ENCODE results near the gene RPTOR.

- TF ChIP-seq POLR2AphosphoS5 (IDR thresholded peaks at IDR 0.05), result no peak
- TF ChIP-seq, protein P1, sequence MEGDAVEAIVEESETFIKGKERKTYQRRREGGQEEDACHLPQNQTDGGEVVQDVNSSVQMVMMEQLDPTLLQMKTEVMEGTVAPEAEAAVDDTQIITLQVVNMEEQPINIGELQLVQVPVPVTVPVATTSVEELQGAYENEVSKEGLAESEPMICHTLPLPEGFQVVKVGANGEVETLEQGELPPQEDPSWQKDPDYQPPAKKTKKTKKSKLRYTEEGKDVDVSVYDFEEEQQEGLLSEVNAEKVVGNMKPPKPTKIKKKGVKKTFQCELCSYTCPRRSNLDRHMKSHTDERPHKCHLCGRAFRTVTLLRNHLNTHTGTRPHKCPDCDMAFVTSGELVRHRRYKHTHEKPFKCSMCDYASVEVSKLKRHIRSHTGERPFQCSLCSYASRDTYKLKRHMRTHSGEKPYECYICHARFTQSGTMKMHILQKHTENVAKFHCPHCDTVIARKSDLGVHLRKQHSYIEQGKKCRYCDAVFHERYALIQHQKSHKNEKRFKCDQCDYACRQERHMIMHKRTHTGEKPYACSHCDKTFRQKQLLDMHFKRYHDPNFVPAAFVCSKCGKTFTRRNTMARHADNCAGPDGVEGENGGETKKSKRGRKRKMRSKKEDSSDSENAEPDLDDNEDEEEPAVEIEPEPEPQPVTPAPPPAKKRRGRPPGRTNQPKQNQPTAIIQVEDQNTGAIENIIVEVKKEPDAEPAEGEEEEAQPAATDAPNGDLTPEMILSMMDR (IDR thresholded peaks at IDR 0.05), result no peak
These were observed 393.1 kb downstream of the RPTOR start for GRCh38 chr17:80937462-80938381.

Measured in esophagus muscularis mucosa (tissue), 3 donors.